HG03439 (cell line): ENCODE results near the gene CLK1.
"Not testable (repeated sequence)": the region's sequence is repeated elsewhere in the genome, so short reads cannot be mapped to it uniquely, and the experiment has no call there.

Source experiments
- ATAC-seq: cut with Tn5 transposase; IDR thresholded peaks from one replicate; pipeline ENCODE4 v1.9.1; 2021; ENCODE audit warnings: mild to moderate bottlenecking, moderate library complexity; ENCODE audit not compliant: unreplicated experiment

Gene CLK1

DNA sequence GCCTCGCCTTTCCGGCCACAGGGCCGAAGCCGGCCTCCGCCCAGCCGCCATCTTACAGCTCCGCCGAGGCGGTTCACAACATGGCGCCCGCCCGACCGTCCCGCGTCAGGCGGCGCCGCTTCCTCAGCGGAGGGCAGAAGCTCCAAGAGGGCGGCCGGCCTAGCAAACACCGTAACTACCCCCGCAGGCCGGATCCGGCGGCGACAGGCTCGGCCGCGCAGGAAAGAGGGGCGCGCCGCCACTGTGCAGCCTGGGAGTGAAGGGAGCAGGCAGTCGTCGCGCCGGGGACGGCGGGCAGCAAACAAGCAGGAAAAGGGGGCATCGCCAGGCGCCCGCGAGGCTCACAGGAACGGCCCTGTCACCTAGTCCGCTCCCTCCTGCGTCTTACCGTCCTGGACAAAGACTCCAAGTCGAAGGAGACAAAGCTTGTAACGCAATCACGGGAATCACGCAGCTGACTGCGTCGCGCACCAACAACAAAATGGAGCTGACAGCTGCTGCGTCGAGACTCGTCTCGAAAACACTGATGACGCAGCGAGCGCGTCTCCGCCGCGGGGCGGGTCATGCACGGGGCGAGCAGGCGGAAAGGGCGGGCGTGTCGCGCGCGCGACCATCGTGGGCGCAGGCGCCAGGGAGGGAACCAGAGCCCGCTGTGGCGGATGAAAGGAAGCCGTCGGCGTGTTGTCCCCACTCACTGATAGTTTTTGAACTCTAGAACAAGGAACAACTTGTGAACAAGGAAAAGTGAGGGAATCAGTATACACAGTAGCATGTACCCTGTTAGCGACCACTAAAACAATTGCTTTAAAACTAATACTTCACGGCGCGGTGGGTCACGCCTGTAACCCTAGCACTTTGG lies at the start of gene CLK1:
Gene CLK1, minus strand, starts transcription at position 483 of the 859 bp plus-strand sequence. CDS start 2,796 bp downstream, outside the sequence.
- ATAC-seq, result peak; percentile 77

DNA sequence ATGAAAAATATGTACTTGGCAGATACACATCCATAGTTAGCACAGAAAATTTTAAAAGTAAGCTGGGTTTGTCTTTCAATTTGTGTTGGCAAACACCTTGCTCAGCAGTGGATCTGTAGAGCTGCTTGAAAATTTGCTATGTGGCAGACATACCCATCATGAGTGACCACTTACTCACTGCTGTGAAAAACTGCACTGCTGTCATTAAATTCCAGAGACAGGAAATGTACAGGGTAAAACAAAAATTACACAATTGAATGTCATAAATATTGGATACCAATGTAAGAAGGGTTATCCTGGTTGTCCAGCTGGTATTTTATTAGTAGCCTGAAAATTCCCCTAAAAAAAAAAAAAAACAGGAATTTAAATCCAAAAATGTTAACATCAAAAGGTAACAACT lies 49.2 kb upstream of the CLK1 start:
- ATAC-seq, result no peak

DNA sequence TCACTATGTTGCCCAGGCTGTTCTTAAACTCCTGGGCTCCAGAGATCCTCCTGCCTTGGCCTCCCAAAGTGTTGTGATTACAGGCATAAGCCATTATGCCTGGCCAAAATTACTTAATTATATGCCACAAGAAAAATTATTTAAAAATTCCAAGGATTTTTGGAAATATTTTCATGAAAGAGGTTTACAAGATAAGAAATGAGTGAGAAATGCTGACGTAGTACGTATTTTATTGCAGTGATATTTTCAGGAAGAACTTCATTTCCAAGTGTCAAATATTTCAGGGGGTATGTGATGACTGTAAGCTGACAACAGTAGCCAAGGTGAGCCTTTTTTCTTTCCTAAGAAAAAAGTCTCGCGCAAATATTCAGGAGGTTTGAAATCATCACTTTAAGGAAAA lies 45.5 kb upstream of the CLK1 start:
- no peak for ATAC-seq

DNA sequence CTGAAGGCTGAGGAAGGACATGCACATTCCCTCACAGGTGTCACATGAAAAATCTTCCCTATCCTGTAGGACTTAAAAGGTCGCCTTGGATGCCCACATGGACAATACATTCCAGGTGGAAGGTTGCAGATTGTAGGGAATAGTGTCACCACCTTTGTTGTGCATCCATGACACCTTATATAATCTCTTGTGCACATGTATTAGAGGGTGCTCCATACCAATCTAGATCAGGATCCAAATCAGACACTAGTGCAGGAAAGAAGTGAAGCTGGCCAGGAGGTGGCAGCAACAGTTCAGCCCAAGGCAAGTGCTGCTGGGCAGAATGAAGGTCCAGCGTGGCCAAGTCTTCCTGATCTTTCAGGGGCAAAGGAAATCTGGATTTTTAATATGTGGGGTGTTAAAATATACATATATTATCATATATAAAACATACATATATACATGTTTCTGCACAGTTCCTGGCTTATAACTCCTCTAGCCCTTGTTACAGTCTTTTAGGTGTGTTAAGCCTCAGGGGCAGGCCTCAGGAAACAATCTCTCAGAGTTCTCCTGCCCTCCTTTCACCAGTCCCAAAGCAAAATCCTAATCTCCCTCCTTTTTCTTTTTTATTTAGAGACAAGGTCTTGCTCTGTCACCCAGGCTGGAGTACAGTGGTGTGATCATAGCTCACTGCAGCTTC lies 41.3 kb upstream of the CLK1 start:
- ATAC-seq, result no peak

DNA sequence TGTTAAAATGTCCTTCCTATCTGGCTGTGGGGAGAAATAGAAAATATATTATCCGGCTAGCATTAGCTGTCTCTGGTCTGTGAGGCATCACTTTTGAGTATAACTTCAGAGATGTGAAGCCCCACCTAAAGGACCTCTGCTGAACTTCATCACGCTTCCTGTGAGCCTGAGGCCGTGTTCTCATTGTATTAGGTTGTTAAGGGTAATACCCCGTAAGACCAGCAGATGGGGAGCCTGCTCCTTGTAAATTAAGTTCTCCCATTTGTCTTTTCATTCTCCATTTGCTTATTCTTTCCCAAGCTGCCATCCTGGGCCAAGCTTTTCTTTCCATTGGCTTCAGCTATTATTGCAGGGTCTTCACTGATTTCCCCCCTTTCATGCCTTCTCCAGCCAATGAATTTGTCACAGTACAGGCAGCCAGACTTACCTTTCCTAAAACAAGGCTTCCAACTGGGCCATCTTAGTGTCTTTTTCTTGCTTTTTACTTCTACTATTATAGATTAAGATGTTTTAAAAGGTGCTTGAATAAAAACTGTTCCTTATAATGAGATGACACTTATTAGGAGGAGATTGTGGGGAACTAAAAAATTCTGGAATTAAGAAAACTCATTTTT lies 37.1 kb upstream of the CLK1 start:
- peak; percentile 86 for ATAC-seq

DNA sequence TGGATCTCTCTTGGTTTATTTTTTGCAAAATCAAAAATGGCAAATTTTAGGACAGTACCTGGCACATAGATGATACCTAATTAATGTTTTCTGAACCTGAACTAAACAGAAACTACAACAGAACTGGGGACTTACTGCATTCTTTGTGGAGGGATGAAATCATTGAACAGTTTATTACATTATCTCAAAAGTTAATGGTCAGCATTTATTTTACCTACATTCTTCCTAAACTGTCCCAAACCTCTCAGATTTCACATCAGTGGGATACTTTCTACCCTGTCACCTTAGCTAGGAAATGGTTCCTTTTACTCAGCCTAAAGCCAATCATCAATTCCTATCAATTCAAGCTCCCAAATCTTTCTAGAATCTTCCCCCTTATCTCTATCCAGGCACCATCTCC lies 35.0 kb upstream of the CLK1 start:
- no peak for ATAC-seq

DNA sequence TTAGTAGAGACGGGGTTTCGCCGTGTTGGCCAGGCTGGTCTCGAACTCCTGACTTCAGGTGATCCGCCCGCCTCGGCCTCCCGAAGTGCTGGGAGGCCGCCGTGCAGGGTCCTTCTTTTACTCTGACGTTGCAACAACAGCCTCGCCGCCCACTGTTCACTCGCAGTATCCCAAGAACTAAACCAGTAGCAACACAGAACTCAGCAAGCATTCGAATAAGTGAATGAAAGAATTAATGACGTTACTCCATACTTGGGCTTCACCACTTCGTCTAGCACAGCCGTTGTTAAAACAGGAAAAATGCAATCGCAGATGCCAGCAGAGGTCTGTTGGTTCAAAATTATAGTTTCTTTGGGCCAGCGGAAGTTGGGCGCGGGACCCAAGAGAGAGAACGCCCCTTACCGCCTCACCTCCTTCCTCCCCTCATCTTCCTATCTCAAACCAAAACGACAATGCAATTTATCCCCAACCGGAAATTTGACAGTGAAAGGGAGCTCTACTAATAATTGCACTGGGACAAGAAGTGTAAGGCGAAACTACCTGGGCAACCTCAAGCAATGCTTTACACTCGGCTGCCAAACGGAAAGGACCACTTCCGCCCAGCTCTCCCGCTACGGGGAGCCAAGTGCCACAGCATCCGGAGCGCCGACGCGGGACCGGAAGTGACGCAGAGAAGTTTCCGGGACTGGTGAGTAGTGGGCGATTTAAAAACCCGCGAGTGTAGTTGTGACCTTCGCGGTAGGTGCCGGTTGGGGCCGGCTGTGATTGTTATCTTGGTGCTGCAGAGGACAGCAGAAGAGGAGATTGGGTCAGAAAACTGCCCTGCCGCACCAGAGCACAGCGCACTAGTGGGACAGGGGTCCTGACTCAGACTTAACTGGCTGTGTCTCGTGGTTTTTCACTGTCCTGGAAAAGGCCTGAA lies 24.5 kb upstream of the CLK1 start, which contains the start of the genes NIF3L1 and PPIL3:
Gene NIF3L1, plus strand, starts transcription at position 668 of the 922 bp plus-strand sequence. CDS start 2,573 bp downstream, outside the sequence.
Gene PPIL3, minus strand, starts transcription at position 374 of the 922 bp plus-strand sequence. CDS start 1,462 bp downstream, outside the sequence.
- ATAC-seq, result peak; percentile 83

DNA sequence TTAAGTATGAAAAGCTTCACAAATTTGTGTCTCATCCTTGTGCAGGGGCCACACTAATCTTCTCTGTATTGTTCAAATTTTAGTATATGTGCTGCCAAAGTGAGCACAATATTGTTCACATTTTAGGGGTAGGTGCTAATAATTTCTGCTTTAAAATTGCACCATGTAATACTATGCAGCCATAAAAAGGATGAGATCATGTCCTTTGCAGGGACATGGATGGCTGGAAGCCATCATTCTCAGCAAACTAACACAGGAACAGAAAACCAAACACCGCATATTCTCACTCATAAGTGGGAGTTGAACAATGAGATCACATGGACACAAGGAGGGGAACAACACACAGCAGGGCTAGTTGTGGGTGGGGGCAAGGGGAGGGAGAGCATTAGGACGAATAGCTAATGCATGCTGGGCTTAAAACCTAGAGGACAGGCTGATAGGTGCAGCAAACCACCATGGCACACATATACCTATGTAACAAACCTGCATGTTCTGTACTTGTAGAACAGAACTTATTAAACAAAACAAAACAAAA lies 17.3 kb upstream of the CLK1 start:
- not testable (repeated sequence) for ATAC-seq

DNA sequence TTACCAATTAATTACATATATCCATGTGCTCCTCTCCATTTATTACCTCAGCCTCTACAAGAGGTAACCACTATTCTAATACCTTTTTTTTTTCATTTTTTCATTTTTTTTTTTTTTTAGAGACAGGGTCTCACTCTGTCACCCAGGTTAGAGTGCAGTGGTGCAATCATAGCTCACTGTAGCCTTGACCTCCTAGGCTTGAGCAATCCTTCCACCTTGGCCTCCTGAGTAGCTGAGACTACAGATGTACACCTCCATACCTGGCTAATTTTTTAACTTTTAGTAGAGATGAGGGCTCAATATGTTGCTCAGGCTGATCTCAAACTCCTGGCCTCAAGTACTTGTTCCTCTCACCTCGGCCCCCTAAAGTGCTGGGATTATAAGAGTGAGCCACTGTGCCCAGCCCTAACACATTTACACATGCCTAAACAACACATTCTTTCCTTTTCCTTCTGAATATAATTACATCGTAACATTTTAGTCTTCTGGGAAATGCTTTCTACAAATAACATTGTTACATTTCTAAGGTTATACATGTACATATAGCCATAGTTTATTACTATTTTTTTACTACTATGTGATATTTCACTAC lies 13.9 kb upstream of the CLK1 start:
- no peak for ATAC-seq

DNA sequence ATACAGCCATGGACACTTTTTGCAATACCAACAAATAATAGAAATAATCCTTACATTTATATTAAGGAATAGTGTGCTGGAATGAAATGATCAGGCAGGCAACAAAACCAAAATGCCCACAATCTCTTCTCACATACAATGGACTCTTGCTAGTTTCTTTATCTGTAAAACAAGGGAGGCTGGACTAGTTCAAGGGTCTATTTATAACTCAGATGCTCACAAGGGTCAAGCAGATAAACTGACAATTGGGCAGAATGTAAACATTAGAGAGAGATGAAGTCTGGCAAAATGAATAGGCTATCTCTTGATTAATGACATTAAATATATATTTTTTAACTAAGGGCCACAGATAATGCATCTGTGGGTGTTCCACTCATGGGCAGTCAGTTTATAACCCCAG lies 13.0 kb upstream of the CLK1 start:
- ATAC-seq, result no peak

DNA sequence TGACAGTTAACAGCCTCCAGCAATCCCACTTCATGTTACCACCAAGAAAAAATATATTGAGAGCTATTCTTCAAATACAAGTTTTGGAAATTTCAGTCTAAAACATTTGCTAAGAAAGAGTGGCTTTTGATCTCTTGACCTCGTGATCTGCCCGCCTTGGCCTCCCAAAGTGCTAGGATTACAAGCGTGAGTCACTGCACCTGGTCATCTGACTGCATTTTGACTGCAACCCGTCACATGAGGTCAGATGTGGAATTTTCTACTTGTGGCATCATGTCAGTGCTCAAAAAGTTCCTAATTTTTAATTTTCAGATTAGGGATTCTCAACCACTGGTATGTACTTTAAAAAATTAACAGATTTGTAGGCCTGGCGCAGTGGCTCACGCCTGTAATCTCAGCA lies 9.1 kb upstream of the CLK1 start:
- ATAC-seq, result no peak

DNA sequence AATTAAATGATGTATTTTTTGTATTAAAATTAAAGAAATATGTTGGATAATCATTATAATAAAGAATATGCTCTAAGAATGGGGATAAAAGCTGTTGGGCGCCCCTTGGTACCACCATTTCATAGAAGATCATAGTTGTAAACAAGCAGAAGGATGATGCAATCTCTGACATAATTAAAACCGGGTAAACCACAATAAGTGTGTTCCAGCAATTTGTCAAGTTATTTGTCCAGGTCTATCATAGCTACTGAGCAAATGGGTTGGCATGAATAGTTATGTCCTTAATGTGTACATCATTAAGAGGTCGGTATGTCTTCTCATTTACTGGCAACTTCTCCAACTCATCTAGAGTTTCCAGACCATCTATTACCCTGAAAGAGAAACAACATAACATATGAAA lies 6.7 kb upstream of the CLK1 start:
- no peak for ATAC-seq

DNA sequence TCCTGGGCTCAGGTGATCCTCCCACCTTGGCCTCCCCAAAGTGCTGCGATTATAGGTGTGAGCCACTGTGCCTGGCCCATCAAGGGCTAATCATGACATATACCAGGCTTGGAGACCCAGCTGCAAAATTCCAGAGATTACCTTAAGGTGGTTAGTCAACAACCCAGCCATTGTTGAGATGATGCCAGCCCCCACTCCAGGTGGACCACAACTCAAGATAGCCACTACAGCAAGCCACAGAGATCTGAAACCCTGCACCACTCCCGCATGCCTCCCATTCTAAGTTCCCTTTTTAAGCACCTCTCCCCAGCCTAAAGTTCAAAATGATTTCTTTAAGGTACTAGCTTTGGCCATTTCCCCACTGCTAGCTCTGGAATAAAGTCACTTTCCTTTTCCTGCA lies 4.6 kb upstream of the CLK1 start:
- no peak for ATAC-seq

DNA sequence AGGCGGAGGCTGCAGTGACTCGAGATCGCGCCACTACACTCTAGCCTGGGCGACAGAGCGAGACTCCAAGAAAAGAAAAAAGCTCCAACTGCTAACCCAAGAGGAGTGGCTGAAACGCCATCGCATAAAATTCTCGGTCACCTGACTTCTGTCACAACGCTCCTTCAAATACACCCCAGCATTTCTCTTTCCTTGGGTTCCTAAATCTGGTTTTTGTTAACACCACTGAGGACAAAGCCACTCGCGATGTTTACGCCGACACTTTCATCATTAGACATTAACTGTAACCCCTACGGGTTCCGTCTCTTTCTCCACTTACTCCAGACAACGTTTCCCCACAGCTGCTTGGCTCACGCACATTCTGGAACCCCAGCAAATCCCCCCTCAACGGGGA lies 679 bp downstream of the CLK1 start:
- ATAC-seq, result peak; percentile 3

DNA sequence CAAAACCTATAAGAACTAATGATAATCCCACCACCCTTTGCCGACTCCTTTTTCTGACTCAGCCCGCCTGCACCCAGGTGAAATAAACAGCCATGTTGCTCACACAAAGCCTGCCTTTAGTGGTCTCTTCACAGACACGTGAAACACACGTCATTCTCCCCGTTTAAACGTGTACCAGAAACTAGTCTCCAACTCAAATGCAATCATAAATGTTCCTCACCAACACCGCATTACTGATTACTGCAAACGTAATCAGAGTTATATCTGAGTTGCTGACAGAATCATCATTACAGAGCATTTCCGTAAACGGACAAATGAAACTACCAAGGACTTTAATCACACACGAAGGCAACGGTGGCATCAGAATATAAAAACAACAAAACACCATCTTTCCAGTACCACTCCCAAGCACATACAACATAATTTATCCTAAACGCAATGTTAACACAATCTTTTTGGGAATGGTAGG lies 1.9 kb downstream of the CLK1 start:
- ATAC-seq, result no peak

DNA sequence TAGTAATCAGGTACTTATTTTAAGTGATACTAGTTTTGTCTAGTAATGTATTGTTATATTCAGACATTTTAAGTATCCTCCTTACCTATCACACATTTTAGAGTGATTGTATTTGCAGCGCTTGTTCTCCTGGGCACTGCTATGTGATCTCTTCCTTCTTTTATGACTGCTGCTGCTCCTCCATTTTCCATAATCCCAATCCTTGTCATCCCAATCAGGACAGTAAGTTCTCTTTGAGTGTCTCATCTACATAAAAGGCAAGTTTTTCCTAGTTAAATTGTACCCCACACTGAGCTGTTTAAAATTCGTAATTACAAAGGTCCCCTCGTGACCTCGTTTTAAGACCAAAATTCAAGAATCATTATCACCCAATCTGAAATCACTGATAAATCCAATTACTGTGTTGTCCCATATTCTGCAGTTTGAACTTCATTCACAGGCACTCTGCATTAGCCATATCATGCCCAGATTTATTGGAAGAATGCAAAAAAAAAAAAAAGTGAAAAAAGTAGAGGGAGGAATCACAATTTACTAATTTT lies 2.8 kb downstream of the CLK1 start:
- no peak for ATAC-seq

DNA sequence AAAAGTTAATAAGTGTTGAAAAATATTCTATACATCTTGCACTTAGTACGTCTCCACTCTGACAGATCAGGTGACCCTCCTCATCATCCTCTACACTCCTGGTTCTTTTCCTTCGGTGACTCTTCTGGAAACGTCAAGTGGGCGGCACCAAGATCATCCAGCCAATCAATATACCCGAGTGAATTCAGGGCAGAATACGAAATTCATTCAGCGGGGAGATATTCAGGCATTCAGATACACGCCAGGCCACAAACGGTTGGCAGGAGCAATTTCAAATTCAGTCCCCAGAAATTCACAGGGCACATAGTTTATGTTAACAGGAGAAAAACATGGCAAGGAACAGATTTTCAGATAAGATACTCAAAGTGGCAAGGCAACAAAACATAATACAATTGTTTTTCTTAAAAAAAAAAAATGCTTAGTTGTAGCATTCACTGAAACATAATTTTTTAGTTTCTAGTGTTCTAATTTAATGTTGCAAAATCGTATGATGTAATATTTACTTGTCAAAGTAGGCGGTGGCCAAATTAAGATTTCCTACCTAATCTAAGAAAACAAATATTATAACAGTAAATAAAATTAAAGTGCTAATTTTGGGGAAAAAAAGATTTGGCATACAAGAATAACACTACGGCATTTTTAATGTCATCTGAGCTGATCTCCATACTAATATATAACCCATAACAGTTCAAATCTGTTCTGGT lies 4.2 kb downstream of the CLK1 start:
- ATAC-seq, result no peak

DNA sequence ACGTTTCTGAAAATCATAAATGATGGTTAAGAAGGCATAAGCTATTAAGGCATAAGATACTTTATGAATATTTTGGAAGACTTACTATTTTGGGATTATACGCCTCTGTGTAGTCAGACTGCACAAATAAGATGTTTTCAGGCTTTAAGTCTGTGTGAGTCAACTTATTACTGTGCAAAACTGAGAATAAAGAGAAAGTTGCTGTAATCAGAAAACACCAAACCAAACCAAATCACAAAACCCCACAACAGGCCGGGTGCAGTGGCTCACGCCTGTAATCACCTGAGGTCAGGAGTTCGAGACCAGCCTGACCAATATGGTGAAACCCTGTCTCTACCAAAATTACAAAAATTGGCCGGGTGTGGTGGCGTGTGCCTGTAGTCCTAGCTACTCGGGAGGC lies 7.7 kb downstream of the CLK1 start:
- ATAC-seq, result no peak

DNA sequence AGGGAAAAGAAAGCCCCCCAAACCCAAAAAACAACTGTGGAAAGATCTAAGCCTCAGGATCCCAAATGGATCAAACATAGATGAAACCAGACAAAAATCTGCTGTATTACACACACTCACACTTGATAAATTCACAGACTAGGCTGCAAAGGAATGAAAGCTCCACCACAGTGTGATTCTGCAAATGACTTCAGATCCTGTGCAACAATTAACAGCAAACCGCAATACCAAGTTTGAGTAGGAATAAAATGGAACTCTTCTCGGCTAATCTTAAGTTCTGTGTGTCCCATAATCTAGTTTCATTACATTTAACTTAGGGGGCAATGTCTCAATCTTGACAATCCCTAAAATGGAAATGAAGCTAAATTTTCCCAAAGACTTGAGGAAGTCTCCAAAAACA lies 11.9 kb downstream of the CLK1 start:
- ATAC-seq, result no peak
